HTERT RPE-1 (cell line): Measurements from ENCODE around the gene PCDHGA2.
"Not testable (repeated sequence)": the region's sequence is repeated elsewhere in the genome, so short reads cannot be mapped to it uniquely, and the experiment has no call there.

Experiments used
- in situ Hi-C: fragments of 300-500 bp; cut with MboI; formaldehyde crosslinking; loops from 4 replicates; pipeline ENCODE4 v1.14.3; 2020; ENCODE audit warnings: low sequenced_read_pairs

Gene PCDHGA2

GRCh38 chr5:141382469-141383294 is 44.1 kb downstream of the PCDHGA2 start, which contains the start of gene PCDHGA7:
Gene PCDHGA7, plus strand, starts transcription at chr5:141382742. Its CDS starts 158 bp downstream, at chr5:141382900.
- in situ Hi-C loops: no loop called here

- in situ Hi-C loops: no loop called here
Observed at GRCh38 chr5:141383345-141383744, 44.8 kb downstream of the PCDHGA2 start.

DNA sequence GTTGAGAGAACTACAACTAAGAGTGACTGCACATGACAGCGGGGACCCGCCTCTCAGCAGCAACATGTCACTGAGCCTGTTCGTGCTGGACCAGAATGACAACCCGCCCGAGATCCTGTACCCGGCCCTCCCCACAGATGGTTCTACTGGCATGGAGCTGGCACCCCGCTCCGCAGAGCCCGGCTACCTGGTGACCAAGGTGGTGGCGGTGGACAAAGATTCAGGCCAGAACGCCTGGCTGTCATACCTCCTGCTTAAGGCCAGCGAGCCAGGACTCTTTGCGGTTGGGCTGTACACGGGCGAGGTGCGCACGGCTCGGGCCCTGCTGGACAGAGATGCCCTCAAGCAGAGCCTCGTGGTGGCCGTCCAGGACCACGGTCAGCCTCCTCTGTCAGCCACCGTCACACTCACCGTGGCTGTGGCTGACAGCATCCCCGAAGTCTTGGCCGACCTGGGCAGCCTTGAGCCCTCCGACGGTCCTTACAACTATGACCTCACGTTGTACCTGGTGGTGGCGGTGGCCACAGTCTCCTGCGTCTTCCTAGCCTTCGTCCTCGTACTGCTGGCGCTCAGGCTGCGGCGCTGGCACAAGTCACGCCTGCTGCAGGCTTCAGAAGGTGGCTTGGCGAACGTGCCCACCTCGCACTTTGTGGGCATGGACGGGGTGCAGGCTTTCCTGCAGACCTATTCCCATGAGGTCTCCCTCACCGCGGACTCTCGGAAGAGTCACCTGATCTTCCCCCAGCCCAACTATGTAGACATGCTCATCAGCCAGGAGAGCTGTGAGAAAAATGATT is 46.1 kb downstream of the PCDHGA2 start:
- in situ Hi-C loops: no loop called here

GRCh38 chr5:141387557-141388311 is 49.2 kb downstream of the PCDHGA2 start, which contains the start of gene PCDHGB4:
Gene PCDHGB4, plus strand, starts transcription at chr5:141387698. Its CDS starts 187 bp downstream, at chr5:141387885.
- in situ Hi-C loops: not testable (repeated sequence)

DNA sequence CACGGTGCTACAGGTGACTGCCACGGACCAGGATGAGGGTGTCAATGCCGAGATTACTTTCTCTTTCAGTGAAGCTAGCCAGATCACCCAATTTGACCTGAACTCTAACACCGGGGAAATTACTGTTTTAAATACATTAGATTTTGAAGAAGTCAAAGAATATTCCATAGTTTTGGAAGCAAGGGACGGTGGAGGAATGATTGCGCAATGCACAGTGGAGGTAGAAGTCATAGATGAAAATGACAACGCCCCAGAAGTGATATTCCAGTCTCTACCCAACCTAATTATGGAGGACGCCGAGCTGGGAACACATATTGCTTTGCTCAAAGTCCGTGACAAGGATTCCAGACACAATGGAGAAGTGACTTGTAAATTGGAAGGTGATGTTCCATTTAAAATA is 50.1 kb downstream of the PCDHGA2 start:
- in situ Hi-C loops: no loop called here

GRCh38 chr5:141389153-141390042 is 50.8 kb downstream of the PCDHGA2 start:
- in situ Hi-C loops: no loop called here

DNA sequence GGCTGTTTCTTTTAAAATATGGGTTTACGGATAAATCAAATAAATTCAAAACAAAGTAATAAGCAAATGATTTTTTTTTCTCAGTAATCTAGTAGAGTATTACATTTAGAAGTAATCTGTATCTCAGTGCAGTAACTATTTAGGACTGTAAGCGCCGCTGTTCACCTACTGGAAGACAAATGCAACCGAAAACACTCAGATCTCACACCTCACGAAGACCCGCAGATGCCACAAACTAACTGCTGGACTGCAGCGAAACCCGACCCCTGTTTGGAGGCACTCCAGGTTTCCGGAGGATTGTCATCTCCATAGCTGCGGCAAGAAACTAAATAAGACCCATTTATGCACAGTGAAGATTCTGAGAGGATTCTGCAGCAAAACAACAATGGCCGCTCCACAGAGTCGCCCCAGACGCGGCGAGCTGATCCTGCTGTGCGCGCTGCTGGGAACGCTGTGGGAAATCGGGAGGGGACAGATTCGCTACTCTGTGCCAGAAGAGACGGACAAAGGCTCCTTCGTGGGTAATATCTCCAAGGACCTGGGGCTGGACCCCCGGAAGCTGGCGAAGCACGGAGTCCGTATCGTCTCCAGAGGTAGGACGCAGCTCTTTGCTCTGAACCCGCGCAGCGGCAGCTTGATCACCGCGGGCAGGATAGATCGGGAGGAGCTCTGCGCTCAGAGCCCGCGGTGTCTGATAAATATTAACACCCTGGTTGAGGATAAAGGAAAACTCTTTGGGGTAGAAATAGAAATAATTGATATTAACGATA is 54.1 kb downstream of the PCDHGA2 start, which contains the start of gene PCDHGA8:
PCDHGA8 (plus strand) TSS at position 205 of the 770 bp plus-strand sequence; CDS start at position 386, 181 bp downstream.
- in situ Hi-C loops: no loop called here
